HepG2 (cell line): ENCODE results near the gene XPO1.

Experiments
- CHD4 ChIP-seq: fragments of 200-600 bp; sonication (generic); IDR thresholded peaks from 2 replicates; pipeline ENCODE4 v1.7.0; 2017; ENCODE audit warnings: mild to moderate bottlenecking, low read length, borderline replicate concordance
- NCOA5 ChIP-seq: sonication (generic); formaldehyde crosslinking; IDR thresholded peaks from 2 replicates; pipeline ENCODE4 v1.4.0; 2020; ENCODE audit warnings: missing genetic modification reagents
- RFX5 ChIP-seq: IDR thresholded peaks from 2 replicates; pipeline ENCODE4 v1.6.1; 2011; ENCODE audit warnings: low read depth, low read length, improper control_type of control experiment
- ZFYVE20 ChIP-seq: sonication (generic); formaldehyde crosslinking; IDR thresholded peaks from 2 replicates; pipeline ENCODE4 v1.8.0; 2023; ENCODE audit warnings: low read depth, mild to moderate bottlenecking, moderate library complexity, missing genetic modification reagents, borderline replicate concordance
- TF ChIP-seq, protein P1 (sequence below), 2 experiments: IDR thresholded peaks; 2 replicates each; pipeline ENCODE4 v1.6.1; 2011 to 2012; ENCODE audit warnings: low read length in 2 of 2, borderline replicate concordance in 1 of 2, low read depth in 1 of 2, mild to moderate bottlenecking in 1 of 2, moderate library complexity in 1 of 2
- TF ChIP-seq, protein P2 (sequence below): IDR thresholded peaks from 2 replicates; pipeline ENCODE4 v1.6.1; 2016

DNA sequence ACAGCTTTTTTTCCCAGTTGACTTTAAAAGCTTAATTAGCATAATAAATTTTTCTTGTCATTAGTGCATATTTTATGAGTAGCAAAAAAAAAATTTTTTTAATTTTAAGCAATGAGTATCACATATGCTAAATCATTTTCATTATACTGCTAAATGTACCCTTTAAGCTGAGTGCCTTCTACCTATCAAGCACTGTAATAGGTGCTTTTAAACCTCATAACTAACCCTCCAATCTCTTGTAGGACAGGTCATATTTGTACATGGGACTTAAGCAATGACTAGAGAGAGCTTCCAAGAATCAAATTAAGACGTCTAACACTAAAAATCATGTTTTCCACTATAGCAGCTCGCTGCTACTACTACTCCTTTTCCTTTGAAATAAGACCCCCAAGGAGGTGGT is 7.4 kb downstream of the XPO1 start:
- TF ChIP-seq ZFYVE20 (CRISPR knock-in tag) (no peak), CHD4 (no peak), RFX5 (no peak), NCOA5 (no peak)
- TF ChIP-seq, protein P1, sequence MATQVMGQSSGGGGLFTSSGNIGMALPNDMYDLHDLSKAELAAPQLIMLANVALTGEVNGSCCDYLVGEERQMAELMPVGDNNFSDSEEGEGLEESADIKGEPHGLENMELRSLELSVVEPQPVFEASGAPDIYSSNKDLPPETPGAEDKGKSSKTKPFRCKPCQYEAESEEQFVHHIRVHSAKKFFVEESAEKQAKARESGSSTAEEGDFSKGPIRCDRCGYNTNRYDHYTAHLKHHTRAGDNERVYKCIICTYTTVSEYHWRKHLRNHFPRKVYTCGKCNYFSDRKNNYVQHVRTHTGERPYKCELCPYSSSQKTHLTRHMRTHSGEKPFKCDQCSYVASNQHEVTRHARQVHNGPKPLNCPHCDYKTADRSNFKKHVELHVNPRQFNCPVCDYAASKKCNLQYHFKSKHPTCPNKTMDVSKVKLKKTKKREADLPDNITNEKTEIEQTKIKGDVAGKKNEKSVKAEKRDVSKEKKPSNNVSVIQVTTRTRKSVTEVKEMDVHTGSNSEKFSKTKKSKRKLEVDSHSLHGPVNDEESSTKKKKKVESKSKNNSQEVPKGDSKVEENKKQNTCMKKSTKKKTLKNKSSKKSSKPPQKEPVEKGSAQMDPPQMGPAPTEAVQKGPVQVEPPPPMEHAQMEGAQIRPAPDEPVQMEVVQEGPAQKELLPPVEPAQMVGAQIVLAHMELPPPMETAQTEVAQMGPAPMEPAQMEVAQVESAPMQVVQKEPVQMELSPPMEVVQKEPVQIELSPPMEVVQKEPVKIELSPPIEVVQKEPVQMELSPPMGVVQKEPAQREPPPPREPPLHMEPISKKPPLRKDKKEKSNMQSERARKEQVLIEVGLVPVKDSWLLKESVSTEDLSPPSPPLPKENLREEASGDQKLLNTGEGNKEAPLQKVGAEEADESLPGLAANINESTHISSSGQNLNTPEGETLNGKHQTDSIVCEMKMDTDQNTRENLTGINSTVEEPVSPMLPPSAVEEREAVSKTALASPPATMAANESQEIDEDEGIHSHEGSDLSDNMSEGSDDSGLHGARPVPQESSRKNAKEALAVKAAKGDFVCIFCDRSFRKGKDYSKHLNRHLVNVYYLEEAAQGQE (IDR thresholded peaks at IDR 0.05; ENCODE audit: borderline replicate concordance in 1 of 2, low read depth in 1 of 2, low read length in 2 of 2), result no peak
- TF ChIP-seq, protein P2, sequence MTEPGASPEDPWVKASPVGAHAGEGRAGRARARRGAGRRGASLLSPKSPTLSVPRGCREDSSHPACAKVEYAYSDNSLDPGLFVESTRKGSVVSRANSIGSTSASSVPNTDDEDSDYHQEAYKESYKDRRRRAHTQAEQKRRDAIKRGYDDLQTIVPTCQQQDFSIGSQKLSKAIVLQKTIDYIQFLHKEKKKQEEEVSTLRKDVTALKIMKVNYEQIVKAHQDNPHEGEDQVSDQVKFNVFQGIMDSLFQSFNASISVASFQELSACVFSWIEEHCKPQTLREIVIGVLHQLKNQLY, result no peak
